Muscle of back (tissue), 11 donors: ENCODE measurements around the gene LRBA. TPM values are rescaled to one million over a fixed set of nuclear protein-coding genes. Genes with fewer than 3 reads are reported as not detected.

Experiments used
- DNase-seq, 3 donors: peaks; one replicate each; pipeline versions ENCODE4 v3.0.0 to v3.0.0-alpha.2; 2013
- polyA plus RNA-seq, 10 donors: library from polyadenylated mRNA; unstranded; fragments of 120-200 nt; gene quantifications; one replicate each; pipeline ENCODE4 v1.2.1, GENCODE V29; 2013; ENCODE audit not compliant: insufficient read length in 10 of 10

The LRBA gene
- polyA plus RNA-seq, 10 donors, result 20.1 to 31.2 (median 24.3) TPM

DNA sequence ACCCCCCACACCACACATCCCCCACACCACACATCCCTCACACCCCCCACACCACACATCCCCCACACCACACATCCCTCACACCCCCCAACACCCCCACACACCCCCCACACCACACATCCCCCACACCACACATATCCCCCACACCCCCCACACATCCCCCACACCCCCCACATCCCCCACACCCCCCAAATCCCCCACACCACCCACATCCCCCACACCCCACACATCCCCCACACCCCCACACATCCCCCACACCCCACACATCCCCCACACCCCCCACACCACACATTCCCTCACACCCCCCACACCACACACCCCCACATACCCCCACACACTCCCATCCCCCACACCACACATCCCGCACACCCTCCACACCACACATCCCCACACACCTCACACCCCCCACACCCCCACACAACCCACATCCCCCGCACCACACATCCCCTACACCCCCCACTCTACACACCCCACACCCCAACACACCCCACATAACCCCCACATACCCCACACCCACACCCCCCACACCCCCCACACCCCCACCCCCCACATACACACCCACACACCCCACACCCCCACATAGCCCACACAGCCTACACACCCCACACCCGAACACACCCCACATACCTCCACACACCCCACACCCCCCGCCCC is 764.0 kb downstream of the LRBA start:
- DNase-seq, result no peak

DNA sequence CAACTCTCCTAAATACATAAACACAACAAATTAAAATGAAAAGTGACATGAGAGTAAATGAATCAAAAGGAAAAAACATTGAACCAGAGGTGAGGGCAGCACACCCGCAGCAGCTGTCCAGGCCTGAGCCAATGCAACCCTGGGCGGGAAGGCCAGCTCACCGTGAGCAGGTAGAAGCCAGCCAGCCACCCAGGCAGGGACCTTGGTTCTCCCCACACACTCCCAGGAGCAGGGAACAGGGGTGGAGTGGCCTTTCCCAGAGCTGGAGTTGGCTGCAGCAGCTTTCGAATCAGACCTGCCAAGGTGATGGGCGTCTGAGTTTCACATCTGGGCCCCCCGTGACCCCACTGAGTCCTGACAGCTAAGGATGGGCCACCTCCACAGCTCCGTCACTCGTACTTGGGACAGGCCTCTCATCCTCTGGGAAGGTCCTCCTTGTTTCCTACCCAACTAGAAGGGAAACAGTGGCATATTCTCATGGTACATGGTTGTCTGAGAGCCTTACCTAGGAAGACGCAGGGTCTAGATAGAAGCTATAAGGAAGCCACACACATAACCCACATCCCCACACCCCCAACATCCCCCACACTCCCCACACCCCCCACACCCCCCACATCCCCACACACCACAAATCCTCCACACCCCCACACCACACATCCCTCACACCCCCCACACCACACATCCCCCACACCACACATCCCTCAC is 764.6 kb downstream of the LRBA start:
- DNase-seq, result no peak

DNA sequence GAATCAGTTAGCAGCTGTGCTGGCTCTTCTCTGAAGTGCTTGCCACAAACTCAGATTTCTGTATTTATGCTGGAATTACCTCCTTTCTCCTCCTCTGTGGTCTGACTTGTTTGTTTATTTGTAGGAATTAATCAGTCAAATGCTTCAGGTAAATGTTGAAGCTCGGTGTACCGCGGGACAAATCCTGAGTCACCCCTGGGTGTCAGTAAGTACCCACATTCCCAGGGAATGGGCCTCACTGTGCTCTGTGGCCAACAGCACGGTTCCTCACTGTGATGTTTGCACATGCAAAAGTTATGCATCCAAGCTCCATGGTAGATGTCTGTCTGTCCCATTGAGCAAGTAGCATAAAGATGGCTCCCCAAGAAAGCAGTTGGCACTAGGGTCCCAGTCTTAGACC is 766.9 kb downstream of the LRBA start:
- DNase-seq, result no peak

DNA sequence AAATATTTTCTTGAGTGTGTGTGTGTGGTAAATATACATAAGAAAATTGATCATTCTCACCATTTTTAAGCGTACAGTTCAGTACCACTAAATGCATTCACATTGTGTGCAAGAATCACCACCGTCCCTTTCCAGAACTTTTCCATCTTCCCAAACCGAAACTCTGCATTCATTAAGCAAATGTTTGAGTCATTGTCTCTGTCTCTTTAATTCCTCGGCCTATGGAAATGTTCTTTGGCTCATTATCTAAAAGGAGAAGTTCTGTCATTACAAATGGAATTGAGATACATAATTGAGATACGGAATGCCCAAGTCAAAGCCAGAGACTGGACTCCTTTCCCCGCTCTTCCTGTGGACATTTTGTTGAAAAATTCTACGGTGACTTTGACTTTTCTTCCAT is 767.9 kb downstream of the LRBA start:
- DNase-seq, result no peak

DNA sequence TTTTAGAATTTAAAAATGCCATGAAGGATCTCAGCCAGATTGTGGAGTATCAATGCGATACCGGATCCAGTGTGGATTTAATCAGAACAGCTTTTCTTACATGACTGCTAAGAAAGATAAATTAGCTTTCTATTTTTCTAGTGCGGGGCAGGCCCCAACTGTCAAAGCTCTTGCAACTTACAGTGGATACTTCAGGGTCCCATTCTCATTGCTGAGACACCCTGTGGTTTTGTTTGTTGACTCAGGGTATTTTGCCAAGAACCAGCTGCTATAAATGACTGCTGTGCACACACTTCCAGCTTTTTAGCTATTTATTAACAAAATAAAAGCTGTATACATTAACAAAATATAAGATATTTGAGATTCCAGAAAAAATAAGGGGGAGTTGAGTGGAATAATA is 770.5 kb downstream of the LRBA start:
- DNase-seq, result peak in 1 of 3 donors; percentile 52

DNA sequence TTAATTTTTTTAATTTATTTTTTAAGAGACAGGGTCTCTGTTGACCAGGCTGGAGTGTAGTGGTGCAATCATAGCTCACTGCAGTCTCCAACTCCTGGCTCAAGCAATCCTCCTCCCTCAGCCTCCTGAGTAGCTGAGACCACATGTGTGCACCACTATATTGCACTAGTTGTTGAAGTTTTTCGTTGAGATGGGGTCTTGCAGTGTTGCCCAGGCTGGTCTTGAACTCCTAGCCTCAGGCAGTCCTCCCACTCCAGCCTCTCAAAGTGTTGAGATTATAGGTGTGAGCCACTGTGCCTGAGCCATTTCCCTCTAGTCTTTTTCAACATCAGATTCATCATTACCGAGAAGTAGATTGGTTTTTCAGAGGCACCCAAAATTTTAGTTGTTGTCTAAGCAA is 771.2 kb downstream of the LRBA start:
- DNase-seq, result no peak

DNA sequence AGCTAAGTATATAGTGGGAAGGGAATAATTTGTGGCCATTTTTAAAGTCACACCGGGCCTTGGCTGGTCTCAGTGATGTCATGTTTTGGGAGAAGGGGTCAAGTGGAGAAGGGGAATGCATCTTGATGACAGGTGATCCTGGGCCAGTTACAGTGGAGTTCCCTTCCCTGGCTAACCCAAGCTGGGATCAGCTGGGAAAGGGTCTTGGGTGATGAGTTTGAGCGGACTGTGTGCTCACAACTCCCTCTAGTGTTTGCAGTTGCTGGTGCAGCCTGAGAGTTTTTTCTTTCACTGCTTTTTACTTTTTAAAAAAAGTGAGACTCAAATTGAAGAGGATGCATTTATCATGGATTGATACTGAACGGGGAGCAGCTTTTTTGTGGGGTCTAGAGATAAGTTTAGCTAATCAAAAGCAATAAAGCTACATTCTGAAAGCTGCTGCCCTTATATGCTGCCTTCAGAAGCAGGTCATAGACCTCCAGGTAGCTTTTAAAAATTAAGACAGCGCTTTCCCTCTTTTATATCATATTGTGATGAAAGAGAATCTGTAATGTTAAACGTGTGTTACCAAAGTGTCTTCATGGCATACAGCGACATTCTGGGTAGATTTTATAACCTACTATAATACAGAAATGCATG is 772.1 kb downstream of the LRBA start:
- peak; percentile 30 to 57 (median 38) for DNase-seq

DNA sequence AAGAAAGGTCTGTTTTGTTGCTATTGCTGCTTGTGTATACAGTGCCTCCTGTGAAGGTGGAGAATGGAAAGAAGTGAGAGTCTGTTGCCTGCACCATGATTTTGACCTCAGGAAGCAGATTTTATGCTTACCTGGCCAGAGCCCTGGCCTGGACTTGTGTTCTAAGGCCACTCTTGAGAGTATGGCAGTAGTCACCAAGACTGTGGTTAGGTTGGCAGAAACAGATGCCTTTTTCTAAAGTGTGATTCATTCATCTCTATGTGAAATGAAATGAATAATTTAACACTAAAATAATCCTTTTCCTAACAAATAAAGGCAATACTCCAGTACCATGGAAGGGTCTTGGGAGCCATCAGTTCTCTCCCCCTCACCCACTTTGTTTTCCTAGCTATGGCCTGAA is 775.1 kb downstream of the LRBA start:
- DNase-seq, result no peak

DNA sequence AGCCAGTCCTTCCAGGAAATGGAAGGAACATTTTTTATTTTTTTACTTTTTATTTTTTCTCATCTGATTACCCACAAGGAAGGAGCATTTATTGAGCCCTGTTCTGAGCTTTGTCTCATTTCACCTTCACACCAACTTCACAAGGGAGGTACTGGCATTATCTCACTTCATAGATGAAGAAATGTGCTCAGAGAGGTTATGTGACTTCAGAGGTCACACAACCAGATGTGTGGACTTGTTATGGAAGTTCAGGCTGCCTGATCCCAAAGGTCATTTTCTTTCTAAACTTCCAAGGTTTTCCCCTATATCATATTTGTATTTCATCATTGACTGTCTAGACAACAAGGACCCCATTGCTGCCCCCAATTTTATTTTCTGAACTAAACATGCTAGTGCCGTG is 776.5 kb downstream of the LRBA start:
- DNase-seq, result no peak

DNA sequence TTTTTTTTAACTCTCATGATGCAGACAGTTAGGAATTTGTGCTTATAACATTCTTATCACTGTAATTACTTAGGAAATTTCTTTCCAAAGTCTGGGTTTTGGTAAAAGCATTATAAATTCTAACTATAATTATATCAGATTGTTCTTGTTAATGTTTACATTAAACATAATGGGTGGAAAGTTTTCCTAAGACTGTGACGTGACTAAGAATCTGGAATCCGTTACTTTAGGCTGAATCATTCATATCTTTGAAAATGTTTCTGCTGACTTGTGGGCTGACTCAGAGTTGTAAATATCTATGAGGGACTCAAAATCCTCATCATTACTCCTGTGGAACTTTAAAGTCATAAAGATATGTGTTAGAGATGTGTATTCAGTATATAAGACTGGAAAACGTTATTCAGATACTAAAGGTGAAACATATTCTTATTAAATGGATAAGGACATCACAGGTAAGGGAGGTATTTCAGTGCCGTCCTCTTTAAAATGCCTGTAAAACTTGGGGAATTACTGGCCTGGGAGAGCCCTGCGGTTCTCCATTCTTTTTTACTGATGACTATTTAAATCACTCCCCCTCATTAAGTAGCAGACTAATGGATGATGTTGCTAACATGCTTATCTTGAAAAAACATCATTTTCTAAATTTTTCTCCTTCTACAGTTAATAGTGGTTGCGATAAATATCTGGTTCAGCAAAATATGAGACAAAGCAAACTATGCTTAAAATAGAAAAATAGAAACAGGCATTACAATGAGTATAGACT is 777.8 kb downstream of the LRBA start:
- DNase-seq, result peak in 1 of 3 donors; percentile 91

DNA sequence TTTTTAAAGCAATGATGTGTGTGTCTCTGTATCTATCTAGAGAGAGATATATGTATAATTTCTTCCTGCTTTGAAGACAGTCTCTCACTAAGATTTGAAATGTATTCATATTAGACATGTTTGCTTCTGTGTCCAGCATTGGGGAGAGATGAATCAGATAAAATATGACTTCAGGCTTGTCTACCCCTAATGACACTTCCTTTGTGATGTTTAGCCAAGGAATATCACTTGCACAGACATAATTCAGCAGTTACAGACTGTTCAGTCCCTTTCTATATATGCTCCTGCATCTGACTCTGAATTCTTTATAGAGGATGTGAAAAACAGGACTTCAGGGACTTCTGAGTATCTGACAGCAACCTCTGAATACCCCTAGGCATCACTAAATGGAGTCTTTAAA is 778.5 kb downstream of the LRBA start:
- DNase-seq, result peak in 1 of 3 donors; percentile 54

DNA sequence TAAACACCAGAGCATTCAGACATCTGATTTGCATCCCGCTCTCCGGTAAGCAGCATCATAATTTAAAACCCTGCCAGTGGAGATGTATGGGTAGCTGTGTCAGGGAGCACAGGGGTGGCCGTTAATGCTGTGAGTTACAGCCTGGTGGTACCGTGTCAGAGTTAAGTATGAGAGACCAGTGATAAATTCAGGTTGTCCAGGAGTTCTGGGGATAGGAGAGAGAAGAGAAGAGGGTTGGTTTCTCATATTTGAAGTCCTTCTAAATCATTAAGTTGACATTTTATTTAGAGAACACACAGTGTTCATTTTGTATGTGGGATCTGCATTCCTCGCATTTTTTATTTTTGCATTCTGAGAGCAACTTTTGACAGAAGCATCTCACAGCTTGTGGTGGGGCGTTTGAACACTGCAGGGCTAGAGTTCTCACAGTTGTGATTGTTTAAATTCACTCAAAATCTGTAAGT is 779.2 kb downstream of the LRBA start:
- DNase-seq, result peak in 1 of 3 donors; percentile 46

DNA sequence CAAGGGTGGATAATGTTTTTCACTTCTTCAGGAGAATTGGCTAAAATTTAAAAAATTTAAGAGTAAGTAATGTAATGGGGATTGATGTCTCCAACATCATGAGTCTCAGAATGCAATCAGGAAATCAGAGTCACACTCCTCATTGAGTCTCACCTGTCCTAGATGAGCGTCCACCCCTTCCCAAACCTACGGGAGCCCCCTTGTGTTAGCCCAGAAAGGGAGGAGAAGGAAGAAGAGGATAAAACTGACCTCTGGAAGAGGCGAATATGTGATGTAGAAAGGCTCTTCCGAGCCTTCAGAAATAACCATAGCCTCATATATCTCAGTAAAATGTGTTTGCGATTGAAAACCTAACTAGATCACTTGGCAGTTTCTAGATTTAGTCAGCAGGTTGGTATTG is 779.8 kb downstream of the LRBA start:
- DNase-seq, result no peak

DNA sequence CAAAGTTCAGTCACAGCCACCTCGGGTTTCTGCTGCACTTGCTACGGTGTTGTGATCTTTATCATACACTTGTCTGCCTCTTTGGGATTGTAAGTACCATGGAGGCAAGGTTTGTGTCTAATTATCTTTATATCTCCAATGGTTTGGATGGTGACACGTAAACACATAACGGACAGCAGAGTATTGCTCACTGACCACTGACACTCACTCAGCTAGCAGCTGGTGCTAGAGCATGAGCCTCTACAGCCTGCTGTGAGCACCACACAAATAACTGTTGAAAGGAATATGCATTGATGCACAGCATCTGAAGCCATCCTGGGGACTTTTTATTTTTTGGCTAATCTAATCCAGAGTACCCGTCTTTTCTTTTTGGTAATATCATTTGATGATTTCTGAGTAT is 780.8 kb downstream of the LRBA start:
- DNase-seq, result no peak

DNA sequence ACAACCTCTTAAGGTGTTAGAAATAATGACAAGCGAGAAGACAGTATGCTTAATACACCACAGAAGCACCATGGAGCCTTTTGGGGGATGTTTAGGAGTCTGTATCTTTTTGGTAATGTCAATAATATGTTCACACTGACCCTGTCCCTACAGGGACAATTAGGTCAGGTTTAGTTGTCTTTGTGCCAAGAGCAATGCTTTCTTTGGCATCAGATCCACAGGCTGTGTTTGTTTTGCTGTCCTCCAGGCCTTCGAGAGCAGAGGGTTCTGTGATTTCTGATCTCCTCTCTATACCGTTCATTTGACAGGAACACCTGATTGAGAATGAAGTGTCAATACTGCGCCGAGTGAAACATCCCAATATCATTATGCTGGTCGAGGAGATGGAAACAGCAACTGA is 783.1 kb downstream of the LRBA start:
- DNase-seq, result no peak

DNA sequence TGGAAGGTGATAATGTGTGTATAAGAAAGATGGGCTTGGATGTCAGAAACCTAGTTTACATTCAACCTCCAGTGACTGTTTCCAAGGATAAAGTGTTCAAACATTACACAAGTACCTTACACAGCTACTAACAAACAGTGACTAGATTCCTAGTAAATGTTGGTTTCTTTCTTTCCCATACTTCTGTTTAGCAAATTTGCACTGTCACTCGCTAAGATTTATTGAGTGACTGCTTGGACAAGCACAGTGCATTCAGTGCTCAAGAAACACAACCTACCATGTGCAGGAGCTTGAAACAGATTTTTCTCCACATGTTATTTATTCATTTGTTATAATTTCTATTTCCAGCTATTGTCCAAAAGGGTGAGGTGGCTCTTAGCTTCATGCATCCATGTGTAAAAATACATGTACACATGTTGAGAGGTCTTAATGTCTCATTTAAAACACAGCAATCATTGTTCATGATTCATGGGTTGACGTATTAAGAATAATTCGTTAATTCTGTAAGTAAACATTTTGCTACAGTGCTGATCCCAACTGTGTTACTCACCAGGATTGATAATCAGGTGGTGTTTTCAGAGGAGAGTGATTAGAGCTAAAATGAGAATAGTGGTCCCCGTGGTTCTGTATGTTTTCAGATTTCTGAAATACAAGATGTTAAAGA is 783.8 kb downstream of the LRBA start:
- DNase-seq, result no peak

DNA sequence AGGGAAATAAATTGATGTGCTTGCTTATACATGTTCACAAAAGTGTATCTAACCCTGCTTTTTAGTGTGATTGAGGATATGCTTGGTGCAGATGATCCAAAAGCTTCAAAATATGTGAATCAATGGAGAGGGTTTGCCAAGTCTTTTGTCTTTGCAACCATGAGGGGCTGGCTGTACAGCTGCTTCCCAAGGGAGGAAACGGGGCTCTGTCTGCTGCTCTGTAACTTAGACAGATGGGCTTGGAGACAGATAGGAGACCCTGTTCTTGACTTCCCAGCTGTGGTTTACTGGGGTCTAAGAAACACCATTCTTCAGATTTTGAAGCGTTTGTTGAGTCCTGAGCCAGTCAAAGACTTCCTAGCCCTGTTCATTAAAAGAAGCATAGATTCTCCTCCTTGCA is 784.5 kb downstream of the LRBA start:
- no peak for DNase-seq

DNA sequence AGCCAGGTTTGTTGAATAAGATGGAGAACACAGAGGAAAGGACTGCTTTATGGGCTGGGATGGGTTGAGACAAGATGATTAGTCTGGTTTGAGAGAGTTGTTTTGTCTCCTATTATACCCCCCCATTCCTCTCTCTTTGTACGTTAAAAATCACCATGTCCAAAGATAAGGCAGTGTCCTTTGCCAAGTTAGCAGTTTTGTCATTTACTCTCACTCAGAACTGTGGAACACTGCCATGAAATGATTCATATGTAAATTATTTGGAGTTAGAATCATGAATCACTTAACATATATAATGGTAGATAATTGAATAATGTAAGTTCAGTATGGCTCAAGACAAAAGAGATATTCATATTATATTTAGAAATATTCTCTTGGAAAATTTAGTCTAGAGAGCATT is 785.6 kb downstream of the LRBA start:
- DNase-seq, result peak in 1 of 3 donors; percentile 90

DNA sequence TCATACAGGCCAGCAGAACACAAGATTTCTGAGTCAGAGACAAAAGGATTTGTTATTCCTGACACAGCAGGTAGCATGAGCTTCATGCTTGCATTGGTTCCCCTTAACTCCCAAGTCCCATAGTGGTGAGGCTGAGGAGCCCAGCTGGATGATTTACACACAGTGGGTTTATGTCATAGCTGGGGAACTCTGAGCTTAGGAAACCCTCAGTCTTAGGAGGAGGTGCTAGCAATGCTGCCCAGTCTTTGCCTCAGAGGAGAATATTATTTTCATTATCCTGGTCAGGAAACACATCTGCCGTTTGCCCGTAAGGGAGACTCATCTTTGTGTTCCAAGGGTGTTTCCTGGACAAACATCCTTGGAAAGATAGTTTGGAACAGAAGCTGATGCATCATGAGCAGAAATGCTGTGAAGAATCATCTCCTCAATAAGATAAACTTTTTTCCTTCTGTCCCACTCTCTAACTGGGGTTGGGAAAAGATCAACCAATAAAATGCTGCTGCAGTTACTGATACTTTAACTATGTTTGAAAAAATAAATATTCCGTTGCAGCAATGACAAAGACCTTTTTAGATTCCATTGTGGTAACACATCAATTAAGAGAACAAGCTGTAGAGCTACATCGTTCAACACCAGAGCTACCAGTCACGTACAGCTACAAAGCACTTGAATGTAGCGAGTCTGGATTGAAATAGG is 790.0 kb downstream of the LRBA start:
- DNase-seq, result peak in 1 of 3 donors; percentile 89

DNA sequence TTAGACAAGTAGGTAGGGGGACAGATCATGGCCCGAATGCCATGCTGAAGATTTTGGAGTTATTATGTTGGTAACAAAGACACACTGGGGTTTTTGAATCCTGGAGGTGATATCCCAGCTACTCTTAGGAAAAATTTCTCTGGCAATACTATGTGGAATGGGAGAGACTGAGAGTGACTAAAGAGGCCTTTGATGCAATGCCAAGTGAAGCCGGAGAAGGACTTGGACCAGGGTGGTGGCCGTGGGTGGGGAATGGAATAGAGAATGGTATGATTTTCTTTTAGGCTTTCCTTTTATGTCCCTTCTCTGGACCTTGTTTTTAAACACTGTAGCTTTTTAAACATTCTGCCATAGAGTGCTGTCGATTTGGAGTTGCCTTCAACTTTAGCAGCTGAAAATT is 795.2 kb downstream of the LRBA start:
- no peak for DNase-seq

DNA sequence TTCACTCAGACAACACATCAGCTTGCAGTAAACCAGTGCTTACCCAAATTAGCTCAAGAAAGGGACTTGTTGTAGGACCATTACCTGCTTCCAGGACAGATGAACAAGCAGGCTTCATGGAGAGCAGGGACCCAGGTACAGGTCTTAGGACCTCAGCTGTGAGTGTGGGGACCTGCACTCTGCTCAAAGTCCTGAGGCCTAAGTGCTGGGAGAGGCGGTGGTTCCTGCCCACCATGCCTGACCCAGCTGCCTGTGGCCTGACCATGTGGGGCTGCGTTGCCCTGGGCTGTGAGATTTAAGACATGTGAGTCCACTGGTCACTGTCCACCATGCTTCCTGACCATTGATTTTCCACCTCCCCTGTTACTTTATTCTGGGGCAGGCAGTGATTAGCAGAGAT is 796.6 kb downstream of the LRBA start:
- no peak for DNase-seq
